ENCODE measurements around the gene CCDC8. TPM values are rescaled to one million over a fixed set of nuclear protein-coding genes. Genes with fewer than 3 reads are reported as not detected.

The CCDC8 gene
- total and polyA plus RNA-seq, 2 donors (not counting 3 experiments of a cell fraction or from before 2014, with no cell fraction given) = 0.18 to 0.75 TPM

- Histone ChIP-seq H3K9ac (replicated peaks; ENCODE audit: extremely low read depth, insufficient read depth, low read length) (no peak overlapping the region), H3K36me3 (ENCODE audit: control insufficient read depth in 2 of 2, extremely low read depth in 1 of 2, insufficient read depth in 2 of 2, low read length in 2 of 2) (no peaks in the 10 kb centered on the region), H3K27me3 (ENCODE audit: control insufficient read depth in 2 of 2, insufficient read depth in 2 of 2, low read length in 2 of 2) (peaks cover 5 to 6% of the 10 kb centered on the region in 2 experiments), H3K9me3 (replicated peaks; ENCODE audit: control insufficient read depth, insufficient read depth, low read length) (no peaks in the 10 kb centered on the region), H3K4me1 (ENCODE audit: control insufficient read depth, extremely low read depth, insufficient read depth, low read length) (peaks cover 2% of the 10 kb centered on the region), H3K79me2 (ENCODE audit: control insufficient read depth, insufficient read depth, low read length) (no peaks in the 10 kb centered on the region), H3K27ac (ENCODE audit: insufficient read depth, low read depth, low read length) (no peak overlapping the region), H3K4me2 (ENCODE audit: insufficient read depth, low read length) (no peak overlapping the region), H4K20me1 (replicated peaks; ENCODE audit: control insufficient read depth, extremely low read depth, insufficient read depth, low read length) (no peaks in the 10 kb centered on the region), H3K9me1 (replicated peaks; ENCODE audit: control insufficient read depth, extremely low read depth, insufficient read depth, low read length) (no peaks in the 10 kb centered on the region), H2AFZ (ENCODE audit: low read depth, low read length) (no peak overlapping the region), H3K4me3 (replicated peaks in 1 of 3; ENCODE audit: insufficient read depth in 1 of 3, low read depth in 1 of 3, low read length in 3 of 3) (no peak overlapping the region)
- TF ChIP-seq JUN (IDR thresholded peaks at IDR 0.05; ENCODE audit: borderline replicate concordance, insufficient read depth, insufficient read length, low read depth) (no peak), MYC (IDR thresholded peaks at IDR 0.05; ENCODE audit: low read depth, low read length) (no peak), EZH2 (IDR thresholded peaks at IDR 0.05; ENCODE audit: borderline replicate concordance, low read depth, low read length, severe bottlenecking) (no peak), CTCF (IDR thresholded peaks at IDR 0.05; ENCODE audit: extremely low read depth in 1 of 2, insufficient read depth in 1 of 2, low read depth in 1 of 2, low read length in 2 of 2) (no peak), MAX (IDR thresholded peaks at IDR 0.05; ENCODE audit: insufficient read depth, insufficient read length) (no peak), FOS (IDR thresholded peaks at IDR 0.05; ENCODE audit: borderline replicate concordance, insufficient read depth, low read length) (no peak), GATA2 (IDR thresholded peaks at IDR 0.05; ENCODE audit: insufficient read depth, insufficient read length, low read depth, low read length) (no peak), POLR2AphosphoS5 (IDR thresholded peaks at IDR 0.05; ENCODE audit: insufficient read depth, low read depth, low read length) (no peak), POLR2A (IDR thresholded peaks at IDR 0.05; ENCODE audit: low read depth, low read length) (no peak)
- FAIRE-seq = no peak
- ChIA-PET POLR2A (no interaction called here), CTCF (no interaction called here)
- dilution Hi-C loops (cut with MboI; ENCODE audit: extremely low pct_ligation_motif_present, low sequenced_read_pairs) (no loop called here), intact Hi-C loops (cut with micrococcal nuclease) (no loop called here)
- no peak for DNase-seq (ENCODE audit: low read depth, low spot score)
- BruUV-seq (replicated peaks) = no TSS peak
Observed at GRCh38 chr19:46447006-46447405, 33.6 kb upstream of the CCDC8 start.
